Nasal cavity respiratory epithelium epithelial cell of viscerocranial mucosa (primary cell): ENCODE results near the gene ANGEL1. TPM values are rescaled to one million over a fixed set of nuclear protein-coding genes. Genes with fewer than 3 reads are reported as not detected.

Source experiments
- total RNA-seq: library from RNA; depleted of rRNA; stranded (reverse); fragments of >200 nt; gene quantifications from 2 replicates; pipeline ENCODE4 v1.2.3, GENCODE V29; 2014

ANGEL1 gene, protein sequence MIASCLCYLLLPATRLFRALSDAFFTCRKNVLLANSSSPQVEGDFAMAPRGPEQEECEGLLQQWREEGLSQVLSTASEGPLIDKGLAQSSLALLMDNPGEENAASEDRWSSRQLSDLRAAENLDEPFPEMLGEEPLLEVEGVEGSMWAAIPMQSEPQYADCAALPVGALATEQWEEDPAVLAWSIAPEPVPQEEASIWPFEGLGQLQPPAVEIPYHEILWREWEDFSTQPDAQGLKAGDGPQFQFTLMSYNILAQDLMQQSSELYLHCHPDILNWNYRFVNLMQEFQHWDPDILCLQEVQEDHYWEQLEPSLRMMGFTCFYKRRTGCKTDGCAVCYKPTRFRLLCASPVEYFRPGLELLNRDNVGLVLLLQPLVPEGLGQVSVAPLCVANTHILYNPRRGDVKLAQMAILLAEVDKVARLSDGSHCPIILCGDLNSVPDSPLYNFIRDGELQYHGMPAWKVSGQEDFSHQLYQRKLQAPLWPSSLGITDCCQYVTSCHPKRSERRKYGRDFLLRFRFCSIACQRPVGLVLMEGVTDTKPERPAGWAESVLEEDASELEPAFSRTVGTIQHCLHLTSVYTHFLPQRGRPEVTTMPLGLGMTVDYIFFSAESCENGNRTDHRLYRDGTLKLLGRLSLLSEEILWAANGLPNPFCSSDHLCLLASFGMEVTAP
- 7.2 and 13.2 TPM in 2 replicates for total RNA-seq

GRCh38 chr14:76812422-76813383 is at the start of gene ANGEL1:
TSS of gene ANGEL1 (minus strand) at chr14:76812882. CDS start at chr14:76812827, 55 bp downstream.

DNA sequence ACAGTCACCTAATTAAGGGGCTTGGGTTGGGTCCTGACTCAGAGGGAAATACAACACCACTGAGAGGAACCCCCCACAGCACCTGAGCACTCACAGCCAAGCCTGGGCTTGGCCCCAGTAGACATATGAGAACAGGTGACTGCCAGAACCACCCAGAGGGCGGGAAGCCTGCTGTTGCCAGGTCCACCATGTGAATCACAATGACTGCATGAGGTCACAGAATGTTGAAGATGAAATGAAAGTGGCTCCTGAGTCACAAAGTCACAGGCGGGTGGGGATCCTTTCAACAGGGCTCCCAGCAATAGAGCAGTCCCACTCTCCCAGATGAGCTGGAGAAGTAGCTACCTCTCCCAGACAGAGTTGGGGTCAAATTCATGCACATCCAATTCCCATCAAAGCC is 13.4 kb upstream of the ANGEL1 start, which contains the start of gene LRRC74A:
LRRC74A (plus strand) TSS at position 287 of the 400 bp plus-strand sequence. CDS start 290 bp downstream, outside the sequence.

GRCh38 chr14:76761136-76761959 is 51.3 kb downstream of the ANGEL1 start, which contains the start of gene VASH1:
TSS of gene VASH1 (plus strand) at chr14:76761468. CDS start at chr14:76762822, 1,354 bp downstream.

Other genes with a start within 250 kb of the ANGEL1 start
- gene VASH1, start 51.4 kb downstream of the ANGEL1 start, total RNA-seq = 0.85 TPM in 1 of 2 replicates, not detected in the other
- not detected in 2 replicates for gene LRRC74A, start 13.5 kb upstream of the ANGEL1 start, total RNA-seq
- gene IRF2BPL, start 215.8 kb upstream of the ANGEL1 start, total RNA-seq = 23.2 and 34.9 TPM in 2 replicates